T-helper 1 cell treated with Interleukin-12 subunit alpha and Interleukin-12 subunit beta and Interleukin-4 antibody, amounts not matched to agents 30 ng/mL and 1 ng/mL, for 36 hours (primary cell): ENCODE results near the gene BNC2. TPM values are rescaled to one million over a fixed set of nuclear protein-coding genes. Genes with fewer than 3 reads are reported as not detected.
"Not testable (repeated sequence)": the region's sequence is repeated elsewhere in the genome, so short reads cannot be mapped to it uniquely, and the experiment has no call there.

ENCODE experiments used
- intact Hi-C: fragments of 100-400 bp; cut with micrococcal nuclease; formaldehyde crosslinking; loops from one replicate; pipeline ENCODE4 v1.15.1; 2024
- total RNA-seq: library from RNA; stranded (reverse); gene quantifications from 2 replicates; pipeline ENCODE4 v1.2.3, GENCODE V29; 2022

The BNC2 gene
- not detected in 2 replicates for total RNA-seq

- intact Hi-C loops, result no loop called here
These were observed at the start of gene BNC2 for GRCh38 chr9:16870596-16871335. Gene BNC2 (minus strand): TSS chr9:16870670. CDS start chr9:16870648, 22 bp downstream.

DNA sequence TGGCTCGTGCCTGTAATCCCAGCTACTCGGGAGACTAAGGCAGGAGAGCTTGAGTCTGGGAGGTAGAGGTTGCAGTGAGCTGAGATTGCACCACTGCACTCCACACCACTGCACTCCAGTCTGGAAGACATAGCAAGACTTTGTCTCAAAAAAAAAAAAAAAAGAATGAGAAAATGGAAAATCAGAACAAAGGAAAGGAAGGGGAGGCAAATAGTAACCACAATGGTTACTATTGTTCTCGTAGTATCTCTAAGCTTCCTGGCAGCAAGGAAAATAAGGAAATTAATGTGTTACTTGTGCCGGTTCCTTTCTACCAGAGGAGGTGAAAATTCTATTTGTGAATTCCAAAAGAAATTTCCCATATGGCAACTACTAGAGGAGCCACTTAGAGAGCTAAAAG, 48.5 kb upstream of the BNC2 start:
- intact Hi-C loops, result no loop called here

- intact Hi-C loops, result no loop called here
These were observed 44.8 kb upstream of the BNC2 start for GRCh38 chr9:16915126-16915831.

- intact Hi-C loops, result no loop called here
These were observed 41.7 kb upstream of the BNC2 start for GRCh38 chr9:16912197-16912596.

- intact Hi-C loops, result not testable (repeated sequence)
These were observed 37.7 kb upstream of the BNC2 start for GRCh38 chr9:16908206-16908605.

DNA sequence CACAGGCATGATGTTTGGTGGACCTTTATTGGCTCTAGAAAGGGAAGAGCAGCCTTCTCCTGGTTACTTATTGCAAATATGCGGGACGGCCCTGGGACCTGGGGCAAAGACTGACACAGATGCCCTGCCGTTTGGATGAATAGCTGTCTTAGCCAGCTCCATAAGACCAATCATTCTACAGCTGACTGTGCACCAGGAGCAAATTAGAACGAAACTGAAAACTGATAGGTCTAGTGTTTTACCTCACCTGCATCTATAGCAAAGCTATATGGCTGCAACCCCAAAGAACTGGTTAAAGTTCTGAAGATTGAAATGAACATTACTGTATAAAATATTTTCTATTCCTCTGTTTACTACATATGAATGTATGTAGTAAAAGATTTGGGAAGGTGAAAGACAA, 34.2 kb upstream of the BNC2 start:
- intact Hi-C loops, result no loop called here

GRCh38 chr9:16901590-16901989, 31.1 kb upstream of the BNC2 start:
- intact Hi-C loops, result no loop called here

DNA sequence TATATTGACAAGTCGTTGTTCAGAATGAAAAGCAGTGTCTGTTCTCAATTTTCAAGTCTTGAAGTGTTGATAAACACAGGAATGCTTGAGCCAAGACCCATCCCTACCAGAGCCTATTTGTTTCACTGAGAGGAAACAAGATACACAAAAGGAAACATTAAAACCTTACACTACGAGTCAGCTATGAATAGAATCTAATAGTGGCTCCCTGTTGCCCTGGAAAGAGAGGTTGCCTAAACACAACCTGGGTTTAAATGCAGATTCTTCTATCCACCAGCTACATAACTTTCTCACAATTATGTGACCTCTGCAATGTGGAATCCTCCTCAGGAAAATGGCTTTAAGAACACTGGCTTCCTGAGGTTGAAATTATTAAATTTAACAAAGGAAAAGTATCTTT, 29.1 kb upstream of the BNC2 start:
- intact Hi-C loops, result no loop called here

- intact Hi-C loops, result no loop called here
These were observed 28.0 kb upstream of the BNC2 start for GRCh38 chr9:16898464-16898863.

- intact Hi-C loops, result no loop called here
These were observed 18.1 kb upstream of the BNC2 start for GRCh38 chr9:16888594-16888993.

DNA sequence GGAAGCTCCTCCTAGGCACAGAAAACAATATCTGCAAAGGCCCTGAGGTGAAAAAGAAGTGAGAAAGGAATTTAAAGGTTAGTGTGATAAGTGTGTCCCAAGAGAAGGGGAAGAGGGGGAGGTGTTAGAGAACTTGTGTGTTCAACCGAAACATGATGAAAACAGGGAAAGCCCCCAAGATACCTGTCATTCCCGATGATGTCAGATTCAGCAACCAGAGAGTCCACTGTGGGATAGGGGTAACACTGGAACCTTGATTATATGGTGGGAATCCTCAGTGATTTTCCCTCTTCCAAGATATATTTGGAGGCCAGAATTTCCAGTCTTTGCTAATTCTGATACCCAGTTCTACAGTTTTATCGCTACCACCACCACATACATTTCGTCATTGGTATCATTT, 15.5 kb upstream of the BNC2 start:
- intact Hi-C loops, result no loop called here

DNA sequence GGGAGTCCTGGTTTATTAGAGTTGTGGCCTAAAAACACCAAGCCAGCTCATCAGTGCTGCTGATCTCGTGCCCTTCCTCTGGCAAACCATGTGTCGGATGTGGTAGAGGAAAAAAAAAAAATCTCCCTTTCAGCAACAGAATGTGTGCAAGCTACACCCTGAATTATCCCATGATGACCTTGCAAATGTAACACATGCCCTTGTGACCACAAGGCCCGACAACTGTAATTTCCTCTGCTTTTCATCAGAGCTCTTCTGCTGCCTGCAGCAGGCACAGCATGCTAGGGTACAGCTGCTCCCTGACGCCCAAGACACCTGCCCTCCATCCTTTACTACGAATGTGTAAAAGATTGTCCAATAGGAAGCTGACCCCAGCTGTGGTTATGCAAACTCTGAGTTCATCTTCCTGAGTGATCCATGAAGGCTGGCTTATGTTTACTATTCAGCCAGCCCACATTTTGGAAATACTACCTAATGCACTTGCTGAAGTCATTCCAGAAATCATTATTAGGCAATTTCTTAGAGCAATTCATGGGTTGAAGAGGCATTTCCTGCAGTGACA, 14.6 kb upstream of the BNC2 start:
- intact Hi-C loops, result no loop called here

- intact Hi-C loops, result no loop called here
These were observed 13.9 kb upstream of the BNC2 start for GRCh38 chr9:16884373-16884772.

GRCh38 chr9:16883586-16883985, 13.1 kb upstream of the BNC2 start:
- intact Hi-C loops, result no loop called here

- intact Hi-C loops, result not testable (repeated sequence)
These were observed 12.0 kb upstream of the BNC2 start for GRCh38 chr9:16882440-16882839.

DNA sequence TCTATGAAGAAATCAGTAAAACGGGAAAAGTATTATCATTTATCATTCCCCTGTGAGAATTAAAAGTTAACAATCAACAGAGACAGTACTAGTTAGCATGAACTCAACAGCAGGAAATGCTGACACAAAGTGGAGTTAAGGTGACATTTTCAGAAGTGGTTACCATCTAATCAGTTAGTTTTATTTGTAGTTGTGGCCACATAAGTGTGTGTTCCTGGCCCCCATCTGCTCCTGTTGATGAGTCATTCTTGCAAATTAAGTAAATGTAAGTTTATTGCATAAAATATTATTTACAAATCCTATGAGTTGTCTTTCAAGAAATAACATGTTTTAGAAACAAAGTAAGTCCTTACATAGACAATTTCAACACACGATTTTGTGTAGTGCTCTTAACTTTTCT, 8.9 kb upstream of the BNC2 start:
- intact Hi-C loops, result no loop called here

- intact Hi-C loops, result no loop called here
These were observed 6.8 kb upstream of the BNC2 start for GRCh38 chr9:16877256-16877655.

DNA sequence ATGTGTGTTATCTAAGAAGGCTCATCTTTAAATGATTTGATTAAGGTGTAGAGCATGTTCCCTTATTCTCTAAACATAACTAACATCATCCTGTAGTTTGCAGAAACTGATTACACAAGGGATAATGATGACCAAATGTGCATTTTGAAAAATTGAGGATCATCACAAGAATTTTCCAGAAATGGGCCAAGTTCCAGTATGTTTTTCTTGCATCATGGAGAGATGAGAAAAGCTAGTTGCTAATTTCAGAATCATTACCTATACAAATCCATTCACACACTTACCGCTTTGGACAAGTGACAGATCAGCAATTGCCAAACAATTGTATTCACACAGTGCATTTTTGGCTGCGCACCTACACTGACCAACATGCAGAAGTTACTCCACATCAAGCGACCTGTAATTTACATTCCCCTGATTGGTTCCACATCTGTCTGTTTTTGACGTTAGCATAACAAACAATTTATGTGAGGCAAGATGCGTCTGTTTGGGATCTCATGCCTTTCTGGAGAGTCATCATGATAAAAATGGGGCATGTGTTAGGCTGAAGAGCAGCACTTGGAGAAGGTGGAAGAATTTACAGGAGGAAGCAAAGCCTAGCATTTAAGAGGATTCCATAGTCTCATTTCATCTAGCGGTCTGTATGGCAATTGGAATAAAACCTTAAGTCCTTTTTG, 2.8 kb upstream of the BNC2 start:
- intact Hi-C loops, result no loop called here

DNA sequence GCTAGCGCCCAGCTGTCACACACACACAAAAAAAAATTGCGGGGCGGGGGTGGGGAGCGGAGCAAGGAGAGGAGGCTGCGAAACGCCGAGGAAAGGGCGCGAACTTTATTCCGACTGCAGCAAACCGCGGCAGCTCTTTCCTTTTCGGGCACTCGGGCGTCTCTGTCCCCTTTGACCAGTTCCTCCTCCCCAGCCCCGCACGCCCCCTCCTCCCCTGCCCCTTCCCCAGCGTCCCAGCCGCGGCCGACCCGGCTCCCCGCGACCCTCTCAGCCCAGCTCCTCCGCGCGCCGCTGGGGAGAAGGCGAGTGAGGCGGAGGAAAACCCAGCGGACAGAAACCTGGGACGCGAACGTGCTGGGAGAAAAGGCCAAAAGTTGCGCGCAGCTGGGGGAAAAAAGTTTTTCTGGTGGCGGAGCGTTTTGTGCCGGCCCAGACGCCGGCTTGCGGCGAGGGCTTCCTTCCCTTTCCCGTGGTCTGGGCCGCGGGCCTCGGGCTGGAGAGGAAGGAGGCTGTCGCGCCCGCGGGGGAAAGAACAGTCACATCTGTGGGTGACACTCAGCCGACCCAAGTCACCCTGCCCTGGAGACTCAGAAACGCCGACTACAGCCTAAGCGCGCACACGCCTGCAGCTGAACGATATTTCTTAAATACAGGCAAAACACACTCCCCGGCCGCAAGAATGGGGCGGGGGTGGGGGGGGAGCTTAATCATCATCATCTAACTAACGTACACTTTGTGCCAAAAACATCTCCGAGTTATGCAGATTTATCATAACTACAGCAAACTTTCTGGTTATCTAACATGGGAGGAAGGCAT, 1.1 kb upstream of the BNC2 start:
- intact Hi-C loops, result no loop called here

DNA sequence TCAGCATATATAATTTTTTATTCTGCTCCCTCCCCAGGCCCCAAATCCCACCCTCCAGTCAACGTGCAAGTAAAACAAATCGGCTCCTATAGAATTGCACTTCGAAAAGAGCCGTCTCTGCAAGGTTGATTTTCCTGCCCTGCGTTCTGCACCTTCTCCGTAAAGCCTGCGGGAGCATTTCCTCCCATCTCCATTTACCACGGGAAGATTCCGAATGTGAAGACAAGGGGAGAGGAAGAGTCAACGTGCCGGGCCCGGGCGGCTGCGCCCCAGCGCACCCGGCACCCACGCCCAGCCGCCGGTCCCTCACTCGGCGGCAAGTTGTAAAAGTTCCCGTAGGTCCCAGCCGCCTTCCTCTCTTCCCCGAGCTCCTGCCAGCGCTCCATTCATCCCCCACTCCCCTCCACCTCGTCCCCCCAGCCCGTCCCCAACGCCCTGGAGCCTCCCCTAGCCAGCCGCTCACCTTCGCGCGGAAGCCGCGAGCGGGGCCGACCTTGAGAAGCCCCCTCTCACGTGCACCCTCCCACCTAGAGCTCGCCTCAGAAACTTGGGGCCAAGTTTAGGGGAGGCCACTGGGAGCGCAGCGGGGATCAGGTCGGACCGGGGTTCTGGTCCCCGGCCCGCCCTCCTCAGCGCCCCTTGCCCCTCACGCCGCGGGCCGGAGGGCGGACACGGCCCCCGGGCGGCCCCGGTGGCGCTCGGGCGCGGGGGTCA, 431 bp downstream of the BNC2 start:
- intact Hi-C loops, result no loop called here
